SK-N-SH treated with all-trans-retinoic acid at 6 μM for 48 hours (cell line): Measurements from ENCODE around the gene KRT78.

ENCODE experiments used
- ATAC-seq: fragments of 200-7000 bp; cut with Tn5 transposase; 3 replicates; pipeline ENCODE4 v1.9.1; 2020; ENCODE audit warnings: mild to moderate bottlenecking, moderate library complexity
- ARNTL ChIP-seq: fragments of 450-650 bp; formaldehyde crosslinking; IDR thresholded peaks from 2 replicates; pipeline ENCODE4 v1.5.0; 2020; ENCODE audit warnings: low read depth, mild to moderate bottlenecking, moderate library complexity, borderline replicate concordance
- BACH2 ChIP-seq: fragments of 250-450 bp; sonication (Bioruptor Pico); IDR thresholded peaks from 2 replicates; pipeline ENCODE4 v1.9.0; 2021; ENCODE audit warnings: mild to moderate bottlenecking, borderline replicate concordance
- CSDC2 ChIP-seq: fragments of 250-450 bp; sonication (Bioruptor Pico); IDR thresholded peaks from 2 replicates; pipeline ENCODE4 v1.5.0; 2020; ENCODE audit warnings: mild to moderate bottlenecking, moderate library complexity
- CSRNP3 ChIP-seq: fragments of 250-450 bp; sonication (Bioruptor Pico); IDR thresholded peaks from 2 replicates; pipeline ENCODE4 v1.5.1; 2021; ENCODE audit warnings: mild to moderate bottlenecking, moderate library complexity
- ESRRG ChIP-seq: fragments of 250-450 bp; sonication (Bioruptor Pico); IDR thresholded peaks from 2 replicates; pipeline ENCODE4 v1.6.1; 2021; ENCODE audit warnings: mild to moderate bottlenecking
- GLIS3 ChIP-seq: fragments of 250-450 bp; sonication (Bioruptor Pico); IDR thresholded peaks from 2 replicates; pipeline ENCODE4 v1.5.0; 2020; ENCODE audit warnings: mild to moderate bottlenecking, moderate library complexity
- ISL1 ChIP-seq: fragments of 250-450 bp; sonication (Bioruptor Pico); IDR thresholded peaks from 2 replicates; pipeline ENCODE4 v2.1.2; 2022; ENCODE audit warnings: mild to moderate bottlenecking, moderate library complexity
- OSR1 ChIP-seq: fragments of 250-450 bp; sonication (Bioruptor Pico); IDR thresholded peaks from 2 replicates; pipeline ENCODE4 v1.8.0; 2022; ENCODE audit warnings: moderate library complexity, mild to moderate bottlenecking, inconsistent platforms
- PATZ1 ChIP-seq: fragments of 250-450 bp; sonication (Bioruptor Pico); IDR thresholded peaks from 2 replicates; pipeline ENCODE4 v1.8.0; 2020; ENCODE audit warnings: mild to moderate bottlenecking, moderate library complexity, borderline replicate concordance
- POU6F1 ChIP-seq: fragments of 250-450 bp; sonication (Bioruptor Pico); IDR thresholded peaks from 2 replicates; pipeline ENCODE4 v1.8.0; 2021; ENCODE audit warnings: low read depth, mild to moderate bottlenecking, moderate library complexity, borderline replicate concordance
- PPARA ChIP-seq: fragments of 250-450 bp; sonication (Bioruptor Pico); IDR thresholded peaks from 2 replicates; pipeline ENCODE4 v1.5.0; 2020; ENCODE audit warnings: mild to moderate bottlenecking, borderline replicate concordance
- RARB ChIP-seq: fragments of 250-450 bp; sonication (Bioruptor Pico); IDR thresholded peaks from 2 replicates; pipeline ENCODE4 v1.8.0; 2021; ENCODE audit warnings: mild to moderate bottlenecking, moderate library complexity
- TCF4 ChIP-seq: fragments of 250-450 bp; sonication (Bioruptor Pico); IDR thresholded peaks from 2 replicates; pipeline ENCODE4 v1.8.0; 2021; ENCODE audit warnings: mild to moderate bottlenecking, moderate library complexity, borderline replicate concordance
- TOX ChIP-seq: fragments of 250-450 bp; sonication (Bioruptor Pico); IDR thresholded peaks from 2 replicates; pipeline ENCODE4 v1.8.0; 2021; ENCODE audit warnings: mild to moderate bottlenecking, moderate library complexity, borderline replicate concordance
- TSHZ2 ChIP-seq: fragments of 250-450 bp; sonication (Bioruptor Pico); IDR thresholded peaks from 2 replicates; pipeline ENCODE4 v1.5.0; 2020; ENCODE audit warnings: mild to moderate bottlenecking, moderate library complexity
- ZFP3 ChIP-seq: fragments of 250-450 bp; sonication (Bioruptor Pico); IDR thresholded peaks from 2 replicates; pipeline ENCODE4 v1.5.0; 2020; ENCODE audit warnings: mild to moderate bottlenecking, moderate library complexity
- ZFP30 ChIP-seq: fragments of 450-650 bp; formaldehyde crosslinking; IDR thresholded peaks from 2 replicates; pipeline ENCODE4 v1.5.0; 2022; ENCODE audit warnings: mild to moderate bottlenecking, moderate library complexity
- ZNF565 ChIP-seq: fragments of 450-650 bp; formaldehyde crosslinking; conservative IDR thresholded peaks from 2 replicates; pipeline ENCODE4 v1.5.0; 2020; ENCODE audit warnings: low read depth, mild to moderate bottlenecking, moderate library complexity
- ZNF70 ChIP-seq: fragments of 450-650 bp; formaldehyde crosslinking; IDR thresholded peaks from 2 replicates; pipeline ENCODE4 v1.5.0; 2020; ENCODE audit warnings: mild to moderate bottlenecking, moderate library complexity
- ZNF8 ChIP-seq: fragments of 450-650 bp; formaldehyde crosslinking; IDR thresholded peaks from 2 replicates; pipeline ENCODE4 v1.5.0; 2020; ENCODE audit warnings: mild to moderate bottlenecking, moderate library complexity

KRT78 gene

GRCh38 chr12:52845946-52846345 is 2.8 kb downstream of the KRT78 start (continued):
- TF ChIP-seq GLIS3 (no peak), OSR1 (CRISPR knock-in tag) (no peak)

GRCh38 chr12:52844386-52844785 is 4.4 kb downstream of the KRT78 start:
- TF ChIP-seq PATZ1 (CRISPR knock-in tag), result no peak
- TF ChIP-seq ESRRG (CRISPR knock-in tag), result no peak
- no peak for TF ChIP-seq BACH2 (CRISPR knock-in tag)
- no peak for TF ChIP-seq OSR1 (CRISPR knock-in tag)
- no peak for TF ChIP-seq ZNF70 (CRISPR knock-in tag)
- TF ChIP-seq CSDC2, result no peak
- TF ChIP-seq TOX (CRISPR knock-in tag), result no peak
- no peak for TF ChIP-seq ARNTL (CRISPR knock-in tag)
- no peak for TF ChIP-seq ZNF565 (CRISPR knock-in tag)
- no peak for TF ChIP-seq ISL1
- TF ChIP-seq RARB (CRISPR knock-in tag), result no peak
- TF ChIP-seq CSRNP3, result no peak
- TF ChIP-seq, all 23 proteins: peak for 0
- no peak for ATAC-seq

GRCh38 chr12:52839436-52840105 is 9.2 kb downstream of the KRT78 start:
- no peak for TF ChIP-seq PATZ1 (CRISPR knock-in tag)
- no peak for TF ChIP-seq ZFP3 (CRISPR knock-in tag)
- no peak for TF ChIP-seq ISL1
- TF ChIP-seq ZFP30 (CRISPR knock-in tag), result no peak
- TF ChIP-seq ZNF8 (CRISPR knock-in tag), result no peak
- TF ChIP-seq TSHZ2 (CRISPR knock-in tag), result no peak
- no peak for TF ChIP-seq TOX (CRISPR knock-in tag)
- no peak for TF ChIP-seq BACH2 (CRISPR knock-in tag)
- TF ChIP-seq ESRRG (CRISPR knock-in tag), result no peak
- no peak for TF ChIP-seq PPARA (CRISPR knock-in tag)
- no peak for TF ChIP-seq TCF4 (CRISPR knock-in tag)
- no peak for TF ChIP-seq GLIS3
- no peak for TF ChIP-seq POU6F1
- no peak for ATAC-seq
